HepG2 (cell line): Measurements from ENCODE around the gene NOL4L. TPM values are rescaled to one million over a fixed set of nuclear protein-coding genes. Genes with fewer than 3 reads are reported as not detected.
A peak's percentile ranks its signal among the peaks of the same experiment; 100 is the strongest.

Experiments used
- EEA1 ChIP-seq: sonication (generic); formaldehyde crosslinking; IDR thresholded peaks from 2 replicates; pipeline ENCODE4 v1.5.1; 2020; ENCODE audit warnings: mild to moderate bottlenecking, missing genetic modification reagents, borderline replicate concordance
- KLF11 ChIP-seq: IDR thresholded peaks from 2 replicates; pipeline ENCODE4 v1.6.1; 2016; ENCODE audit warnings: missing compliant biosample characterization
- NONO ChIP-seq, 2 experiments: fragments of 450-650 bp in 1 of 2; sonication (generic) in 1 of 2; formaldehyde crosslinking in 1 of 2; IDR thresholded peaks in 1 of 2; conservative IDR thresholded peaks in 1 of 2; 2 replicates each; pipeline versions ENCODE4 v1.6.1 to v1.8.0; 2017 to 2022; ENCODE audit warnings: mild to moderate bottlenecking in 1 of 2, missing genetic modification reagents in 1 of 2, moderate library complexity in 1 of 2
- NR2F1 ChIP-seq, 2 experiments: fragments of 450-650 bp in 1 of 2; formaldehyde crosslinking in 1 of 2; IDR thresholded peaks; 2 replicates each; pipeline versions ENCODE4 v1.5.0 to v1.6.1; 2016 to 2020; ENCODE audit warnings: mild to moderate bottlenecking in 1 of 2, missing compliant biosample characterization in 1 of 2, missing genetic modification reagents in 1 of 2, moderate library complexity in 1 of 2
- SMAD3 ChIP-seq: sonication (generic); formaldehyde crosslinking; IDR thresholded peaks from 2 replicates; pipeline ENCODE4 v1.4.0; 2020; ENCODE audit warnings: missing genetic modification reagents
- TOPORS ChIP-seq: sonication (generic); formaldehyde crosslinking; IDR thresholded peaks from 2 replicates; pipeline ENCODE4 v1.8.0; 2023; ENCODE audit warnings: mild to moderate bottlenecking, missing genetic modification reagents
- ZNF550 ChIP-seq: sonication (generic); formaldehyde crosslinking; IDR thresholded peaks from 2 replicates; pipeline ENCODE4 v1.4.0; 2020; ENCODE audit warnings: mild to moderate bottlenecking, missing genetic modification reagents, borderline replicate concordance
- ZSCAN25 ChIP-seq: sonication (generic); formaldehyde crosslinking; IDR thresholded peaks from 2 replicates; pipeline ENCODE4 v1.8.0; 2022; ENCODE audit warnings: mild to moderate bottlenecking, missing genetic modification reagents
- polyA plus RNA-seq, 8 experiments: library from polyadenylated mRNA; depleted of rRNA in 3 of 8; stranded (reverse) in 7 of 8; unstranded in 1 of 8; fragments of >200 nt; fragmentation: Illumina TruSeq in 4 of 8; extraction: Trizol in 4 of 8; gene quantifications; 2 replicates each; pipeline versions ENCODE4 v1.2.1 to v1.2.3, GENCODE V29; 2011 to 2016; ENCODE audit warnings: low read depth in 4 of 8, missing spikeins in 1 of 8, mixed read lengths in 1 of 8; ENCODE audit not compliant: insufficient read depth in 1 of 8
- total RNA-seq, 5 experiments: library from RNA; depleted of rRNA; stranded (reverse); fragments of >200 nt; fragmentation: Illumina TruSeq; extraction: Trizol; gene quantifications; 2 replicates each; pipeline ENCODE4 v1.2.3, GENCODE V29; 2016; ENCODE audit warnings: low read depth in 1 of 5
- TF ChIP-seq, protein P1 (sequence below): sonication (generic); formaldehyde crosslinking; IDR thresholded peaks from 2 replicates; pipeline ENCODE4 v1.4.0; 2020; ENCODE audit warnings: missing genetic modification reagents, borderline replicate concordance
- TF ChIP-seq, protein P2 (sequence below): sonication (generic); formaldehyde crosslinking; IDR thresholded peaks from 2 replicates; pipeline ENCODE4 v1.4.0; 2020; ENCODE audit warnings: mild to moderate bottlenecking, missing genetic modification reagents
- TF ChIP-seq, protein P3 (sequence below): sonication (generic); formaldehyde crosslinking; IDR thresholded peaks from 2 replicates; pipeline ENCODE4 v1.4.0; 2020; ENCODE audit warnings: mild to moderate bottlenecking, missing genetic modification reagents
- TF ChIP-seq, protein P4 (sequence below): sonication (generic); formaldehyde crosslinking; IDR thresholded peaks from 2 replicates; pipeline ENCODE4 v1.5.1; 2020; ENCODE audit warnings: missing genetic modification reagents, mild to moderate bottlenecking, borderline replicate concordance
- TF ChIP-seq, protein P5 (sequence below): IDR thresholded peaks from 2 replicates; pipeline ENCODE4 v1.6.1; 2012; ENCODE audit warnings: low read depth, low read length, improper control_type of control experiment

Gene NOL4L
- total and polyA plus RNA-seq, 2 of the 13 experiments (the other 11 are each of a cell fraction or from before 2014, with no cell fraction given): 16.6 to 35.4 TPM

DNA sequence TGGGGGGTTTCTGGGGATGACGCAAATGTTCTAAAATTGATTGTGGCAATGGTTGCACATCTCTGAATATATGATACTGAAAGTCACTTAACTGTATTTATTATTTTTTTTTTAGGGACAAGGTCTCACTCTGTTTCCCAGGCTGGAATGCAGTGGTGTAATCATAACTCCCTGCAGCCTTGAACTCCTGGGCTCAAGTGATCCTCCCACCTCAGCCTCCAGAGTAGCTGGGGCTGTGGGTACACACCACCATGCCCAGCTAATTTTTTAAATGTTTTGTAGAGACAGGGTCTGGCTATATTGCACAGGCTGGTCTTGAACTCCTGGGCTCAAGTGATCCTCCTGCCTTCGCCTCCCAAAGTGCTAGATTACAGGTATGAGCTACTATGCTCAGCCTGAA is 33.4 kb downstream of the NOL4L start (continued):
- TF ChIP-seq, protein P1, sequence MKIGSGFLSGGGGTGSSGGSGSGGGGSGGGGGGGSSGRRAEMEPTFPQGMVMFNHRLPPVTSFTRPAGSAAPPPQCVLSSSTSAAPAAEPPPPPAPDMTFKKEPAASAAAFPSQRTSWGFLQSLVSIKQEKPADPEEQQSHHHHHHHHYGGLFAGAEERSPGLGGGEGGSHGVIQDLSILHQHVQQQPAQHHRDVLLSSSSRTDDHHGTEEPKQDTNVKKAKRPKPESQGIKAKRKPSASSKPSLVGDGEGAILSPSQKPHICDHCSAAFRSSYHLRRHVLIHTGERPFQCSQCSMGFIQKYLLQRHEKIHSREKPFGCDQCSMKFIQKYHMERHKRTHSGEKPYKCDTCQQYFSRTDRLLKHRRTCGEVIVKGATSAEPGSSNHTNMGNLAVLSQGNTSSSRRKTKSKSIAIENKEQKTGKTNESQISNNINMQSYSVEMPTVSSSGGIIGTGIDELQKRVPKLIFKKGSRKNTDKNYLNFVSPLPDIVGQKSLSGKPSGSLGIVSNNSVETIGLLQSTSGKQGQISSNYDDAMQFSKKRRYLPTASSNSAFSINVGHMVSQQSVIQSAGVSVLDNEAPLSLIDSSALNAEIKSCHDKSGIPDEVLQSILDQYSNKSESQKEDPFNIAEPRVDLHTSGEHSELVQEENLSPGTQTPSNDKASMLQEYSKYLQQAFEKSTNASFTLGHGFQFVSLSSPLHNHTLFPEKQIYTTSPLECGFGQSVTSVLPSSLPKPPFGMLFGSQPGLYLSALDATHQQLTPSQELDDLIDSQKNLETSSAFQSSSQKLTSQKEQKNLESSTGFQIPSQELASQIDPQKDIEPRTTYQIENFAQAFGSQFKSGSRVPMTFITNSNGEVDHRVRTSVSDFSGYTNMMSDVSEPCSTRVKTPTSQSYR (CRISPR knock-in tag): no peak
- TF ChIP-seq EEA1 (CRISPR knock-in tag) (no peak), TOPORS (CRISPR knock-in tag) (no peak), NONO (IDR thresholded peaks at IDR 0.05) (no peak), NONO (CRISPR knock-in tag; conservative IDR thresholded peaks at IDR 0.05) (no peak), KLF11 (CRISPR knock-in tag) (no peak), ZSCAN25 (CRISPR knock-in tag) (peak; percentile 38; the same call in 1 of the 2 replicates), NR2F1 (CRISPR knock-in tag; IDR thresholded peaks at IDR 0.05) (peak; percentile 15 to 67; a peak in 2 of 4 replicates), SMAD3 (CRISPR knock-in tag) (no peak), ZNF550 (CRISPR knock-in tag) (no peak)
- TF ChIP-seq, protein P2, sequence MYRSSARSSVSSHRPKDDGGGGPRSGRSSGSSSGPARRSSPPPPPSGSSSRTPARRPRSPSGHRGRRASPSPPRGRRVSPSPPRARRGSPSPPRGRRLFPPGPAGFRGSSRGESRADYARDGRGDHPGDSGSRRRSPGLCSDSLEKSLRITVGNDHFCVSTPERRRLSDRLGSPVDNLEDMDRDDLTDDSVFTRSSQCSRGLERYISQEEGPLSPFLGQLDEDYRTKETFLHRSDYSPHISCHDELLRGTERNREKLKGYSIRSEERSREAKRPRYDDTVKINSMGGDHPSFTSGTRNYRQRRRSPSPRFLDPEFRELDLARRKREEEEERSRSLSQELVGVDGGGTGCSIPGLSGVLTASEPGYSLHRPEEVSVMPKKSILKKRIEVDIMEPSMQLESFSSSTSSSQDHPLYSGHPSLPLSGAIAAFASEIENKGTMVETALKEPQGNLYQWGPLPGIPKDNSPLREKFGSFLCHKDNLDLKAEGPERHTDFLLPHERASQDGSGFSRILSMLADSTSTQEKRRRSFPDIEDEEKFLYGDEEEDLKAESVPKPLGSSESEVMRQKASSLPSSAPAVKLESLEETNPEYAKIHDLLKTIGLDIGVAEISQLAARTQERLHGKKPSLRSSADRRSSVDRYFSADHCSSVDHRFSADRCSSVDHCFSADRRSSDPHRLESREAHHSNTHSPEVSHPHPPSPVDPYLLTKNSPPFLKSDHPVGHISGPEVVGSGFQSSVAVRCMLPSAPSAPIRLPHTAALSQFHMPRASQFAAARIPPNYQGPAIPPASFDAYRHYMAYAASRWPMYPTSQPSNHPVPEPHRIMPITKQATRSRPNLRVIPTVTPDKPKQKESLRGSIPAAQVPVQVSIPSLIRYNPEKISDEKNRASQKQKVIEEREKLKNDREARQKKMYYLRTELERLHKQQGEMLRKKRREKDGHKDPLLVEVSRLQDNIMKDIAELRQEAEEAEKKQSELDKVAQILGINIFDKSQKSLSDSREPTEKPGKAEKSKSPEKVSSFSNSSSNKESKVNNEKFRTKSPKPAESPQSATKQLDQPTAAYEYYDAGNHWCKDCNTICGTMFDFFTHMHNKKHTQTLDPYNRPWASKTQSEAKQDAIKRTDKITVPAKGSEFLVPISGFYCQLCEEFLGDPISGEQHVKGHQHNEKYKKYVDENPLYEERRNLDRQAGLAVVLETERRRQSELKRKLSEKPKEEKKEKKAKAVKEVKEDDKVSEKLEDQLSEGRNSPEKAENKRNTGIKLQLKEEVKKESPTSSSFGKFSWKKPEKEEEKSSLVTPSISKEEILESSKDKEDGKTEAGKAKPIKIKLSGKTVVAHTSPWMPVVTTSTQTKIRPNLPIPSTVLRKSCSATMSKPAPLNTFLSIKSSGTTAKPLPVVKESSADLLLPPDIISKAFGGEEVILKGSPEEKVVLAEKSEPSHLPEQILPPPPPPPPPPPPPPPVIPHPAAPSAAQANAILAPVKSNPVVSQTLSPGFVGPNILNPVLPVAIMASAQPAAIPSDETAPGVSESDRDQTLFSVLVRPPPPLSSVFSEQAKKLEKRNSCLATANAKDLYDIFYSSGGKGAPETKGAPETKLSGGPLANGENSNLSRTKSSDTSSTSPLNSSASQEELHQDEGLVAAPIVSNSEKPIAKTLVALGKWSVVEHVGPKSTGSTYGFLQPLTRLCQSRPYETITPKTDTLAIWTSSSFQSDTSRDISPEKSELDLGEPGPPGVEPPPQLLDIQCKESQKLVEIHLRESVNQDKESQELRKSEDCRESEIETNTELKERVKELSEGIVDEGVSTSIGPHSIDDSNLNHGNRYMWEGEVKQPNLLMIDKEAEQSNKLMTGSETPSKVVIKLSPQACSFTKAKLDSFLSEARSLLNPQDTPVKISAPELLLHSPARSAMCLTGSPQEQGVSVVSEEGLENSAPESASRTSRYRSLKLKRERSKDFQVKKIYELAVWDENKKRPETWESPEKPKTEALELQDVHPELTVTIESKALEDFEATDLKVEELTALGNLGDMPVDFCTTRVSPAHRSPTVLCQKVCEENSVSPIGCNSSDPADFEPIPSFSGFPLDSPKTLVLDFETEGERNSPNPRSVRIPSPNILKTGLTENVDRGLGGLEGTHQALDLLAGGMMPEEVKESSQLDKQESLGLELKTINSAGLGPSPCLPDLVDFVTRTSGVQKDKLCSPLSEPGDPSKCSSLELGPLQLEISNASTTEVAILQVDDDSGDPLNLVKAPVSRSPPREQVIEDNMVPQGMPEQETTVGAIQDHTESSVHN (CRISPR knock-in tag): no peak
- TF ChIP-seq, protein P3, sequence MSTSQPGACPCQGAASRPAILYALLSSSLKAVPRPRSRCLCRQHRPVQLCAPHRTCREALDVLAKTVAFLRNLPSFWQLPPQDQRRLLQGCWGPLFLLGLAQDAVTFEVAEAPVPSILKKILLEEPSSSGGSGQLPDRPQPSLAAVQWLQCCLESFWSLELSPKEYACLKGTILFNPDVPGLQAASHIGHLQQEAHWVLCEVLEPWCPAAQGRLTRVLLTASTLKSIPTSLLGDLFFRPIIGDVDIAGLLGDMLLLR: no peak
- TF ChIP-seq, protein P4, sequence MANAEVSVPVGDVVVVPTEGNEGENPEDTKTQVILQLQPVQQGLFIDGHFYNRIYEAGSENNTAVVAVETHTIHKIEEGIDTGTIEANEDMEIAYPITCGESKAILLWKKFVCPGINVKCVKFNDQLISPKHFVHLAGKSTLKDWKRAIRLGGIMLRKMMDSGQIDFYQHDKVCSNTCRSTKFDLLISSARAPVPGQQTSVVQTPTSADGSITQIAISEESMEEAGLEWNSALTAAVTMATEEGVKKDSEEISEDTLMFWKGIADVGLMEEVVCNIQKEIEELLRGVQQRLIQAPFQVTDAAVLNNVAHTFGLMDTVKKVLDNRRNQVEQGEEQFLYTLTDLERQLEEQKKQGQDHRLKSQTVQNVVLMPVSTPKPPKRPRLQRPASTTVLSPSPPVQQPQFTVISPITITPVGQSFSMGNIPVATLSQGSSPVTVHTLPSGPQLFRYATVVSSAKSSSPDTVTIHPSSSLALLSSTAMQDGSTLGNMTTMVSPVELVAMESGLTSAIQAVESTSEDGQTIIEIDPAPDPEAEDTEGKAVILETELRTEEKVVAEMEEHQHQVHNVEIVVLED (CRISPR knock-in tag): peak; percentile 47; the same call in 1 of the 2 replicates
- TF ChIP-seq, protein P5, sequence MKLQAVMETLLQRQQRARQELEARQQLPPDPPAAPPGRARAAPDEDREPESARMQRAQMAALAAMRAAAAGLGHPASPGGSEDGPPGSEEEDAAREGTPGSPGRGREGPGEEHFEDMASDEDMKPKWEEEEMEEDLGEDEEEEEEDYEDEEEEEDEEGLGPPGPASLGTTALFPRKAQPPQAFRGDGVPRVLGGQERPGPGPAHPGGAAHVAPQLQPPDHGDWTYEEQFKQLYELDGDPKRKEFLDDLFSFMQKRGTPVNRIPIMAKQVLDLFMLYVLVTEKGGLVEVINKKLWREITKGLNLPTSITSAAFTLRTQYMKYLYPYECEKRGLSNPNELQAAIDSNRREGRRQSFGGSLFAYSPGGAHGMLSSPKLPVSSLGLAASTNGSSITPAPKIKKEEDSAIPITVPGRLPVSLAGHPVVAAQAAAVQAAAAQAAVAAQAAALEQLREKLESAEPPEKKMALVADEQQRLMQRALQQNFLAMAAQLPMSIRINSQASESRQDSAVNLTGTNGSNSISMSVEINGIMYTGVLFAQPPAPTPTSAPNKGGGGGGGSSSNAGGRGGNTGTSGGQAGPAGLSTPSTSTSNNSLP: no peak
